SHP77 (cell line): Measurements from ENCODE around the gene RTEL1.
A peak's percentile ranks its signal among the peaks of the same experiment; 100 is the strongest.

Experiments
- DNase-seq, 2 experiments: peaks; one replicate each; lab custom pipeline; 2025; lab: John Stamatoyannopoulos, UW

RTEL1 gene

DNA sequence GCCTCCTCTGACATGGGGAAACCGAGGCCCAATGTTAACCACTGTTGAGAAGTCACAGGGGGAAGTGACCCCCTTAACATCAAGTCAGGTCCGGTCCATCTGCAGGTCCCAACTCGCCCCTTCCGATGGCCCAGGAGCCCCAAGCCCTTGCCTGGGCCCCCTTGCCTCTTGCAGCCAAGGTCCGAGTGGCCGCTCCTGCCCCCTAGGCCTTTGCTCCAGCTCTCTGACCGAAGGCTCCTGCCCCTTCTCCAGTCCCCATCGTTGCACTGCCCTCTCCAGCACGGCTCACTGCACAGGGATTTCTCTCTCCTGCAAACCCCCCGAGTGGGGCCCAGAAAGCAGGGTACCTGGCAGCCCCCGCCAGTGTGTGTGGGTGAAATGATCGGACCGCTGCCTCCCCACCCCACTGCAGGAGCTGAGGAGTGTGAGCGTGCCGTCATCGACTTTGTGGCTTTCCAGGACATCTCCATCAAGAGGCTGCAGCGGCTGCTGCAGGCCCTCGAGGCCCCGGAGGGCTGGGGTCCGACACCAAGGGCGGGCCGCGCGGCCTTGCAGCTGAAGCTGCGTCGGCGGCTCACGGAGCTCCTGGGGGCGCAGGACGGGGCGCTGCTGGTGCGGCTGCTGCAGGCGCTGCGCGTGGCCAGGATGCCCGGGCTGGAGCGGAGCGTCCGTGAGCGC, 39.9 kb downstream of the RTEL1 start:
- DNase-seq, result no peak

DNA sequence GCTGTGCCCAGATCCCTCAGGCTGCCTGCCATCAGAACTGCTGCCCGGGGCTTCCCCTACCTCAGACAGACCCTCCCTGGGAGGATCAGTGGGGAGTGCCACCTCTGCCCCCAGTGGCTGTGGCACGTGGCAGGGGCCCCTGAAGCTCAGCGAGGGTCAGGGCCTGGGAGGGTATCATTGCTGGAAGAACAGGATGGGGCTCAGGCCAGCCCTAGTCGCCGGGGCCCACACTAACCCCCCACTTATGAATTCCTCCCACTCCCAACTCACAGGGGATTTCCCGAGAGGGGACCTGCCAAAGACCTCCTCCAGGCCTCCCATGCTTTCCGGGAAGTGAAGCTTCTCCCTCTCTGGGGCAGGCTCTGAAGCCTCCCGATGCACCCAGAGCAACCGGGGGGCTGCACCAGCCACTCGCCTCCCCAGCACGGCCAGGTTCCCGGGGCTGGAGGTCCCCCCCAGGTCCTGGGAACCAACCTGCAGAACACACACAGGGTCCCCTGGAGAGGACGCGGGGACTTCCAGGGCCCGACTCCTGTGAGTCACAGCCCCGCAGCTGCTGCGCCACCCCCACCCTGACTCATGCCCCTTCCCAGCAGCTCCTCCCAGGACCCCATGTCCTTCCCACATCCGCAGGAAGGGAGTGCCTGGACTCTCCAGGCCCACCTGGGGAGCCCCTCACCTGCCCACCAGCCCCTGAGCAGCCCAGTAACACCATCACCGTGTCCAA, 40.8 kb downstream of the RTEL1 start:
- DNase-seq, result peak in 1 of 2 experiments; percentile 53

DNA sequence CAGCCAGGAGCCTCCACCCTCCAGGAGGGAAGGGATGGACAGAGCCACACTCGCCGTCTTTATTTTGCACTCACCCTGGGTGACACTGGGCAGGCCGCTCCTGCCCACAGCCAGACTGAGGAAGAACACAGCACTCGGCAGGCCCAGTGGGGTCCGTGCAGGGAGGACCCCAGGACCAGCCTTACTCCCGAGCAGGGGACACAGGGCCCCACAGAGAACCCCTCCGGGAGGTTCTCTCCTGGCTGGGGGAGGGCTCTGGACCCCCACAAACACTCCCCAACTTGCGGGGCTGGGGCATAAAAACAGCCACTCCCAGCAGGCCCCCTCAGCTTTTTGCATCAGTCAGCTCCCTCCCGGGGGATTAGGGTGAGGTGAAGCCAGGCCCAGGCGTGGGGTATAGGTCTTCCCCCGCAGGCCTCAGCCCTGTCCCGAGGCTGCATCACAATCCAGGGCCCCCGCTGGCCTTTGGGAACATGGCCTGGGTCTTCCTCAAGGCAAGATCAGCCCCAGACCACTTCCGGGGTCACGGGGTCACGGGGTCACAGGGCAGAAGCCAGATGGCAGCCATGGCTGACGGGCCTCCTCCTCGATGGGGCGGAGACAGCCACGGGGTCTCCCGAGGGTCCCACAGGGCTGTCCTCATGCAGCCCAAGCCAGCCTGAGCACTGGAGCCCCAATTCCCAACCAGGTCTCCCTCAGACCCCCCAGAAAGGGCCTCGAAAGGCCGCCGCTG, 41.5 kb downstream of the RTEL1 start:
- no peak for DNase-seq

DNA sequence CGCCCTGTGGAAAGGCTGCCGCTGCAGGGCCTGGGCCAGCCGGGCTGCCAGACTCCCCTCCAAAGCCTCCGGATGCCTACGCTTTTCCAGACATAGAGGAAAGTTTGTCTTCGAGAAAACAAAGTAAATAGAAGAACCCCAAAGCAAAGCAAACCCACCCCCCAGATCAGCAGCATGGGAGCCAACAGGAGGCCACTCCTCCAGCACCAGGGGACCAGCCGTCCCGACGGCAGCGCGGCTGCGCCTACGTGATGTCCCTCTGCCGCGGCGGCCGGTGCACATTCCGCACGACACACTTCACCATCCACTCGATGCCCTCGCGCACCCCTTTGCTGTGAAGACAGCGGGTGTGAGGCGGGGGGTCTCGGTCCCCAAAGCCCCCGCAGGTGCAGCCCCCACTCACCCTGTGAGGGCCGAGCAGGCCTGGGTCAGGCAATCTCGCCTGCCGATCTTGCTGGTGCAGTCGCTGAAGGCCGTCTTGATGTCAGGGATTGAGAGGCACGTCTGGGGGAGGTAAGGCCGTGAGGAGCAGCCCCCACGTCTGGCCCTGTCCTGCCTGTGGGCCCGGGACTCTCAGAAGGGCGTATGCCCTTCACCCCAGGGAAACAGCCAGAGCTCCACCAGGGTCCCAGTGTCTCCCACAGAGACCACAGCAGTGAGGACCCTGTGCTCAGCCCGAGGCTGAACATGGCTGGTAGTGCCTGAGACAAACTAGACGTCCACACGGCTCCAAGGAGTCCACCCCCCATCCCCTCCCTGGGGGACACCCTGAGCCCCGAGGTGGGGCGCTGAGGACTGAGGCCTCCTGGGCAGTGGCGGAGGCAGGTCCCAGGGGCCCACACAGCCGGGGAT, 42.3 kb downstream of the RTEL1 start:
- DNase-seq, result no peak

DNA sequence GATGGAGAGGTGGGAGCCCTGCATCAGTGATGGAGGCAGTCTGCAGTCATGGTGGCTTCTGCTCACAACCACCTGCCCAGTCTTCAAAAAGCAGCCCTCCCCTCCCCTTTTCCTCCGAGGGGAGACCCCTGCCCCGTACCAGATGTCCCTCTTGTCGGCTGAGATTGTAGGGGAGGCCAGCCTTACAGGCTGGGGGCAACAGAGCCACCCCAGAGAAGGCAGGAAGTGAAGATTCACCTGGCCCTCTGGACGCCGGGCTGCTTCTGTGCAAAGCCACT, 42.9 kb downstream of the RTEL1 start:
- no peak for DNase-seq

DNA sequence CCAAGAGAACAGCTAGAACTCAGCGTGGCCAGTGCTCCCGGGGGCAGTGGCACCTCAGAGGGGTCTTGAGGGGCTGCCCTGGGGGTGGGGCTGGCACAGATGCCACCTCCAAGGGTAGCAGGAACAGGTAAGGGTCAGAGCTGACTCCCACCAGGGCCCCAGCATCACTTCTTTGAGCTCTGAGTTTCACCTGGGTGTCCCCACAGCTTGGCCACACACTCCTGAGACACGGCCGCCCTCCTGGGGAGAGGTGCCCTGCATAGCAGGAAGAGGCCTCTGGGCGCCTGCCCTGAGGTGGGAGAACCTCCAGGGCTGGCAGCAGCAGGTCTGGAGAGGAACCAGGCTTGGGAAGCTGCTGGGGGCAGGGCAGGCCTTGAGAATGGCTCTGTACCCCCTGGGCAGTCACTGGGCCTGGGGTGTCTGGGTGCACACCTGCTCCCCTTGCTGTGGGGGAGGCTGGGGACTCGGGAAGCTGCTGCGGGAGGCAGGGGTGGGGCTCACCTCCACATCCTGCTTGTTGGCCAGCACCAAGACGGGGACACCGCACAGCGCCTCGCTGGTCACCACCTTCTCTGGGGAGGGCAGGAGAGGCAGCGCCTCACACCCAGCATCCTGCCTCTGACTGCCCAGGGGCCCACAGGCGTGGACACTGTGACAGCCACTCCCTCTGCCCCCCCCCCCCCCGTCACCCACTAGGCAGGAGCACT, 43.4 kb downstream of the RTEL1 start:
- DNase-seq, result no peak

DNA sequence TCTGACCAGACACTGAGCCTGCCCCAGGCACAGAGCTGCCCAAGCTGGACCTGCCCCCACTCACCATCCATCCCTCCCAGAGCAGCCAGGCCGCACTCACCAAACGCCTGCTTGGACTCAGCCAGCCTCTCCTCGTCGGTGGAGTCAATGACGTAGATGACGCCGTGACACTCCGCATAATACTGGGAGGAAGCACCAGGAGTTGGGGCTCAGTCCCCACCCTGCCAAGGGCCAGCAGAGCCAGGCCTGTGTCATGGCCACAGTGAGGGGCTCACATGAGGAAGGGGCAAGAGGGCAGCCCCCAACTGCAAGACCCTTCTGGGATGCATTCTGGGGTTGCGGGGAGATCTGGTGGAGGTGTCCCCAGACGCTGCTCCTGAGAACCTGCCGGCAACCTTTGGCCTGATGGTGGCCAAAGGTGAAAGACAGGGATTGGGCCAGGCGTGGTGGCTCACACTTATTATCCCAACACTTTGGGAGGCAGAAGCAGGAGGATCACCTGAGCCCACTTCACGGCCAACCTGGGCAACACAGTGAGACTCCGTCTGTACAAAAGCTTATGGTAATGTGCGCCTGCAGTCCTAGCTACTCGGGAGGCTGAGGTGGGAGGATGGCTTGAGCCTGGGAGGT, 44.0 kb downstream of the RTEL1 start:
- DNase-seq, result no peak

DNA sequence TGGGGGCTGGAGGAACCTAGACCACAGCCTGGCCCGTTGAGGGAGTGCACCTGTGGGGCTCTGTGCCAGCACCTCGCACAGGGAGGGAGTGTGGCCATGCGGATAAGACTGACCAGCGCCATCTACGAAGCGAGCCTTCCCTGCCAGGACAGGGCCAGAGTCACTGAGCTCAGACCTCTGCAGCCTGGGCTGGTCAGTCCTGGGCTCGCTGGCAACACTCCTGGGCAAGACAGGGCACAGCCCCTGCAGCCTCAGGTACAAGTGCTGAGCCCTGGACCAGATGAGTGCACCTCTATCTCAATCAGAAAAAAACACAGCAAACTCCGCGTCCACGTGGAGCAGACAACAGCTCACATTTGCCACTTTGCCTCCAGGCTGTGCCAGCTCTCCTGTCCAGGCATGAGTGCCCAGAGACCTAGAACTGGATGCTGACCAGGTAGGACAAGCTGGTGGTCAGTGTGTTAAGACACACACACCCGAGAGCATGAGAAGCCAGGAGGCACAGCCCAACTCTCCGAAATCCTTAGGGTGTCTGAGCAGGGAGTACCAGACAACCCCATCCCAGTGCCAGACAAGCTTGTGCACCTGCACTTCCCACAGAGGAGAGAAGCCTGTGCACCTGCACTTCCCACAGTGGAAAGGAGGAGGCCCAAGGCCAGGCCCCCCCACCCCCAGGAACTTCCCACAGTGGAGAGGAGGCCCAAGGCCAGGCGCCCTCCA, 44.8 kb downstream of the RTEL1 start:
- no peak for DNase-seq

DNA sequence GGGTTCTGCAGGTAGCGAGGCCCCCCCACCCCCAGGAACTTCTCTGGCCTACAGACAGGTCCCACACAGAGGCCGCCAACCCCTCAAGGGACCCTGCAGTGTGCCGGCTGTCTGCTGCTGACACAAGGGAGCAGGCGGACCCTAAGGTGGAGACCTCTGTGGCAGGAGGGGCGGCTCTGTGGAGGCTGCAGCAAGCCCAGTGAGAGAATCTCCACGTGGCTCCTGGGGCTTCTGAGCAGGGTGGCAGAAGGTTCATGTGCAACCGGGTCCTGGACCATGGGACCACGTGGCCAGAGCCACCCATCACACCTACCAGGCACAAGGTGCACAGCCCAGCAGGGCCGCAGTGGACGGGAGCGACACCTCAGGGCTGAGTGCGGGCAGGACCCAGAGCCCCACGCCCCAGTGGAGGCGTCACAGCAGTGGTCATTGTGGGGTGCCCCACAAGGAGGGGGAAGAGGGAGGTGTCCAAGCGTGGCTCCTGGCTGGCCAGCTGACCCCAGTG, 45.4 kb downstream of the RTEL1 start:
- no peak for DNase-seq

DNA sequence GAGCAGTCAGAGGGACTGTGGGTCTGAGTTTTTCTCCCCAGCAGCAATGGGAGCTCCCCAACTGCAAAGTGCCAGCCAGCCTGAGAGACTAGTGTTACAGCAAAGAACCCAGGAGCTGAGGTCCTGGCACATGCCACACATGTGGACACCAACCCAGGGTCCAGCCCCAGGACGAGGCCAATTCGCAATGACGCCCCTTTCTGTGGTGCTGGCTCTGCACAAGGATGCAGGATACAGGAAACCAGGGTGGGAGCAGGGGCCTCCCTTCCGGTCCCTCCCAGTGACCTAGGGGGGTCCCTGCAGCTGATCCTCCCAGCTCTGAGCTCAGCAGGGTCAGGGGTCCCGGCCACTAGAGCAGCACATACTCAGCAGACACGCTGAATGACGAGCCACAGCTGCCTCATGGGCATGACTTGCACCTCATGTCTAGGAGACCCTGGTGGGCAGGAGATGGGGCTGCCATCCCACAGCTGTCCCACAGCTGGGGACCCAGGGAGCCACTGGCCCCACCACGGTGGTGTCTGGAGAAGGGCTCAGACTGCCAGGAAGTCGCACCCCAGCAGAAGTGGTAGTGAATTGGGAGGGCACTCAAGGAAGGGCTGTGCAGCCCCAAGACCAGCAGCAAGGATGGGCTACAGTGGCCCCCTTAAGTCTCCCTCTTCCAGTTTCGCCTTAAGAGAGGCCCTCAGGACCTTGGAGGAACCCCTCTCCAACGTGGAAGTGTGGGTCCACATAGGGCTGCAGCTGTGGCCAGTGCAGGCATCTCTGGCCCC, 46.0 kb downstream of the RTEL1 start:
- DNase-seq, result no peak

DNA sequence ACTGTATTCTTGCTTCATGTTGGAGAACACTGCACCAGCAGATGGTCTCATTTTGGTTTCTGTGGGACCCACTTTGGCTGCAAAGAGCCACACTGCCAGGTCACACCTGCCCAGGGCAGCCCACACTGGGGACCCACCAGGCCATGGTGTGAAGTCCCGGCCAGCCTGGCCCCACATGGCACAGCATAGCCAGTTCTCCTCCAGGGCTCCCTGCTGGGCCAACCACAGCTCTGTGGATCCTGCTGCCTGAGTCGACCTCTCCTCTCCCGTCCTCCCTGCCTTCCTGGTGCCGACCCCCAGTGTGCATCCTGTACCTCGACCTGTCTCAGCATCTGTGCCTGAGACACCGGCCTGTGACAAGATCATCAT, 46.6 kb downstream of the RTEL1 start:
- DNase-seq, result no peak

DNA sequence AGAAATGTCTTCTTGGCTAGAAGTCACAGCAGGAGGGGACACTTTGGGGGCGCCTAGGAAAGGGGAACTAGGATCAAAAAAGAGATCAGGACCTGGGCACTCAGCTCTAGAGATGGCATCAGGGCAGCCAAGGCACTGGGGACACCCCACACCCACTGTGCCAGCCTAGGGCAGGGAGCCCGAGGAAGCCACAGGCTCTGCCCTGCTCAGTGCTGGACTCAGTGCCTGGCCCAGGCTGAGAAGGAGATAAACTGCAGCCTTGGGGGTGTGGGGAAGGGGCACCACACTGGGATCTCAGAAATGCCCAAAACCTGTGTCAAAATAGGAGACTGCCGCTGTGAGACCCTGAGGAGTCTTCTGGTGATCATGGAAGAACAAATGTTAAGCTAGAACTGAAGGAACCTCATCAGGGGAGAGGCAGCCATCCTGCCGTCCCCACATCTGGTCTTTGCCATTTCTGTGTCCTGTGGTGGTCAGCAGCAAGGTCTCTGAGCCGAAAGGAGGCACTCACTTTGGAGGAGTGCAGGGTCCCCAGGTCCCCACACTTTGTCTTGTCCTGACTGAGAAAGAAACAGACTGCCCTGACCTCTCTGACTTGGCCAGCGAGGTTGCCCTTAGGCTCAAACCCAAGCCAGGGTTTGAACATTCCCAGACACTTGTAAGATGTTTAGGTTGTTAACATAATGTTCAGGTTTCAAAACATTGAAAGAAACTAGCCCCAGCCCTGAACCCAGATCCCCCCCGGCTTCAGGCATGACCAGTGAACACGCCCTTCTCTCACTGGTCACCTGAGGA, 47.3 kb downstream of the RTEL1 start:
- DNase-seq, result no peak

DNA sequence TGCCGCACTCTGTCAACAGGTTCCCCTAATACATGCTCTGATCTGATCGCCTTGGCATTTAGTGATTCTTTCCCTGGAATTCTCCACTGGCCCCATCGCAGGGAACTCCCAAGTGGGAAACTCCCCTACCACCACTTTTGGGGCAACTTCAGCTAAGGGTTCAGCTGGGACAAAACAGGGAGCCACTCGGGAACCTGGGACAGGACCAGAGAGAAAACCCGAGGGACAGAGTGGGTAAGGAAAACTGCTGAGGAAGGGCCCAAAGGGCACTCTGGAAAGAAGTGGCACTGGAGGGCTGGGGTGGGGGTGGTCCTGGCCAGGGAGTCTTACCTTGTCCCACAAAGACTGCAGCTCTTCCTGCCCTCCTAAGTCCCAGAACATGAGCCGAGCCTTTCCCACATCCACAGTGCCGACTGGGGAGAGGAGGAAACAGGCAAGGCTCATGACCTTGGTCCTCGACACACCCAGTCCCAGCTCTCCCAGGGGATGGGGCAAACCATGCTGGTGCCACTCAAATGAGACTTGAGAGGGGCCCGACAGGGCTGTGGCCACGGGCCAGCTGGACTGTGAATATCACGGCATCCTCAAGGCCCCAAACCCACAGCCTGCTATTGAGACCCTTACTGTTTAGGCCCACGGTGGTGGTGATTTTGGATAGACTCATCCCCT, 48.0 kb downstream of the RTEL1 start:
- DNase-seq, result no peak

DNA sequence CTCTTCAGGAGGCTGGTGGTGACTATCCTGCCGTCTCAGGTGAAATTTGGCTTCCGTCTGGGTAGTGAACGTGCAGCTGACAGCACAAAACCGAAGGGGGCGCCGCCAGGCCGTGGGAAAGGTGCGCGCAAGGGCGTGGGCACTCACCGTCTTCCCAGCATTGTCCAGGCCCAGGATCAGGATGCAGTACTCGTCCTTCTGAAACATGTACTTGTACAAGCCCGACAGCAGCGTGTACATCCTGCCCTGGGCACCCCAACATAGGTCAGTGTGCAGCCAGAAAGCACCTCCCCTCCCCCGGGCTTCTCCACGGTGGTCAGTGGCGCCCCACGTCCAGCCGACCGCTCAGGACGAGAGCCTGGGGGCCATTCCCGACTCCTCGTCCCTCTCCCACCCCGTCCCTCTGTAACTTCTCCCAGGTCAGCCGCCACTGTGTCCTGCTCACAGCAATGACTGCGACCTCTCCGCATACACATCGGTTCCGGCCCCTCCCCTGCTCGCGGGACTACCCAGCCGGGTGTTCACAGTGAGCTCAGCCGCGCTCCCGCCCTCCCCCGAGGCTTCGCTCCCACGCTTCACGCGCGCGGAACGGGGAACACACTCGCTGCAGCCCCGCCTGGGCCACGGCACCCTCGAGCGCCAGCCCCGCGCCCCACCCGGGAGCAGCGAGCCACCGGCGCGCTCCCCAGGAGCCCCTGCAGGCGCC, 48.9 kb downstream of the RTEL1 start:
- DNase-seq, result peak in 1 of 2 experiments; percentile 47

DNA sequence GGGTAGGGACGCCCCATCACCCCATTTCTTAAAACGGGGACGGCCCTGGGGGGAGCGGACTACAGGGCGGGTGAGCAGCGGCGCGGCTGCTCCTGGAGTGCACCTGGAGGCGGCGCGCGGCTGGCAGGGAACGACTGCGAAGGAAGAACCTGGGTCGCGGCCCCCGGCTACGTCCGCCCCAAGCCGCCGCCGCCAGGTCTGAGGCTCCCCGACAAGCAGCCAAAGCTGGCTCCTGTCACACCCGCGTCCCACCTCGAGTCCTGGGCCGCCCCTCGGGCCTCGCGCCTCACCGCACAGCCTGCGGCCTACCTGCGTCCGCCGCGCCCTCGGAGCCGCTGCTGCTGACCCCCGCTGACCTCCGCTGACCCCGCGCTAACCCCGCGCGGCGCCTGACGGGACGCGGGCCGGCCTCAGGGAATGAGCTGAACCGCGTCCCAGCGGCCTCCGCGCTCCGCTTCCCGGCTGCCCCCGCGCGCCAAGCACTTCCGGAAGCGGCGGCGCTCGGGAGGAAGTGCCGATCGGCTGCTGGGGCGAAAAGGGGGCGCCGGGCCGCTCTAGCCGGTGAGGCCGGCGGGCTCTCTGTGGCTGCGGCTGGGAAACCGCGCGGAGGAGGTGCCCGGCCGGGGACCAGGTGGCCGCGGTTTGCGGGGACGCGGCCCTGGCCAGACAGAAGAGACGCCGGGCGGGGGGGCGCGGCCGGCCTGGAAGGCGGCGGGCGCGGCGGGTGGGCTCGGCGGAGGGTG, 49.6 kb downstream of the RTEL1 start, which contains the start of the genes ARFRP1 and ZGPAT:
Gene ARFRP1, minus strand, starts transcription at position 419 of the 743 bp plus-strand sequence. CDS start 885 bp downstream, outside the sequence.
Gene ZGPAT, plus strand, starts transcription at position 482 of the 743 bp plus-strand sequence. CDS start 542 bp downstream, outside the sequence.
- peak; percentile 82 to 94 for DNase-seq

DNA sequence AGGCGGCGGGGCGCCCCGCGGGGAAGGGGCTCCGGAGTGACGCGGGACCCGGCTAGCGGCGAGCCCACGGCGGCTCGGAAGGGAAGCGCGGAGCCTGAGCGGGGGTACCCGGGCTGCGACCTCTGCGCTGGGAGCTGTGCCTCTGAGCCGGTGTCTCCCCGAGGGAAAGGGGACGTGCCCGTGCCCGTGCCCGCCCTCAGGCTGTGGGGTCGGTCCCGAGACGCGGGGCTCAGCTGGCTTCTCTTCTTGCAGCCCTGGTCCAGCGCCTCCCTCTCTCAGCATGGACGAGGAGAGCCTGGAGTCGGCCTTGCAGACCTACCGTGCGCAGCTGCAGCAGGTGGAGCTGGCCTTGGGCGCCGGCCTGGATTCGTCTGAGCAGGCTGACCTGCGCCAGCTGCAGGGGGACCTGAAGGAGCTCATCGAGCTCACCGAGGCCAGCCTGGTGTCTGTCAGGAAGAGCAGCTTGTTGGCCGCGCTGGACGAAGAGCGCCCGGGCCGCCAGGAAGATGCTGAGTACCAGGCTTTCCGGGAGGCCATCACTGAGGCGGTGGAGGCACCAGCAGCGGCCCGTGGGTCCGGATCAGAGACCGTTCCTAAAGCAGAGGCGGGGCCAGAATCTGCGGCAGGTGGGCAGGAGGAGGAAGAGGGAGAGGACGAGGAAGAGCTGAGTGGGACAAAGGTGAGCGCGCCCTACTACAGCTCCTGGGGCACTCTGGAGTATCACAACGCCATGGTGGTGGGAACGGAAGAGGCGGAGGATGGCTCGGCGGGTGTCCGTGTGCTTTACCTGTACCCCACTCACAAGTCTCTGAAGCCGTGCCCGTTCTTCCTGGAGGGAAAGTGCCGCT, 50.4 kb downstream of the RTEL1 start:
- peak in 1 of 2 experiments; percentile 49 for DNase-seq
